Neutrophil (primary cell): ENCODE results near the gene ISOC2.
"Not testable (repeated sequence)": the region's sequence is repeated elsewhere in the genome, so short reads cannot be mapped to it uniquely, and the experiment has no call there.

ENCODE experiments used
- H3K27ac ChIP-seq: fragments of 200-600 bp; sonication (generic); 2 replicates; pipeline ENCODE4 v1.5.1; 2016; ENCODE audit warnings: mild to moderate bottlenecking, moderate library complexity
- H3K27me3 ChIP-seq: fragments of 200-600 bp; sonication (generic); 2 replicates; pipeline ENCODE4 v1.6.0; 2016; ENCODE audit warnings: mild to moderate bottlenecking
- H3K36me3 ChIP-seq: fragments of 200-600 bp; sonication (generic); 2 replicates; pipeline ENCODE4 v1.5.1; 2017
- H3K4me1 ChIP-seq, 2 experiments: fragments of 200-600 bp in 1 of 2; sonication (generic) in 1 of 2; 1 replicate in 1 of 2; 2 replicates in 1 of 2; pipeline versions ENCODE4 v1.5.1 to v1.6.1; 2013 to 2016; ENCODE audit warnings: low read depth in 1 of 2, low read length in 1 of 2, mild to moderate bottlenecking in 1 of 2, moderate library complexity in 1 of 2; ENCODE audit not compliant: control insufficient read depth in 1 of 2, insufficient read depth in 1 of 2
- H3K4me3 ChIP-seq, 2 experiments: fragments of 200-600 bp in 1 of 2; sonication (generic) in 1 of 2; 1 replicate in 1 of 2; 2 replicates in 1 of 2; pipeline ENCODE4 v1.5.1; 2013 to 2016; ENCODE audit warnings: low read depth in 1 of 2, low read length in 1 of 2, mild to moderate bottlenecking in 1 of 2, moderate library complexity in 1 of 2
- H3K9me3 ChIP-seq: fragments of 200-600 bp; sonication (generic); 2 replicates; pipeline ENCODE4 v1.5.1; 2016
- TF ChIP-seq, protein P1 (sequence below): fragments of 200-600 bp; sonication (generic); IDR thresholded peaks from 2 replicates; pipeline ENCODE4 v1.5.1; 2016; ENCODE audit warnings: antibody characterized with exemption

ISOC2 gene

DNA sequence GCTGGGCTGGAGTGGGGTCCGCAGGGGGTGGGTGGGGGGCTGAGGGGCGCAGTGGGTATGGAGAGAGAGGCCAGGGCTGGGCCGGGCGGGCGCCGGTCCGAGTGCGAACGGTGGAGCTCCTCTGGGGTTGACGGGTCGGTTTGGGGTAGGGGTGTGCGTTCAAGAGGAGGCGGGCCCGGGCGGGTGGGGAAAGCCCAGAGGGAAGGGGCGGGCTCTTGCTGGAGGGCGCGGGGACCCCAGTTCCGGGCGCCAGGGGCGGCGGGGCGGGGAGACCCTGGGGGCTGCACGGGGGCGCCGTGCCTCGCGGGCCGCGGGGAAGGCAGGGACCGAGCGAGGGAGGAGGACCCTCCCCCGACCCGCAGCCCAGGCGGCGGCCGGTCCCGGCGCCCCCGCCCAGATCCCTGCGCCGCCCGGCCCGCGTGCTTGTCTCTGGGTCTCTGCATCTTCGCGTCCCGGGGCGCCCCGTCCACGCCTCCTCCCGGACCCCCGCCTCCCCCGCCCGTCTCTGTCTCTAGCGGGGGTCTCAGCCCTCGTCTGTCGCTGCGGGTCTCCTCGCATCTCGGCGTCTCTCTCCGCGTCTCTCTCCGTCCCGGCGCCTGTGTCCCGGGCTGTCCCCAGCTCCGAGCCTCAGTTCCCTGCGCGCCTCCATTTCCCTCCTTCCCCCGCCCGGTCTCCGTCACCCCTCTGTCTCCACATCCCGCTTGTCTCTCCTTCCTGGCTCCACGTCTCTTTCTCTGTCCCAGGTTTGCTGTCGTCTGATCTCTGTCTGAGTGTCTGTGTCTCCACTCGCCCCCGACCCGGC is 10.1 kb downstream of the ISOC2 start:
- H3K36me3 ChIP-seq: no peaks in the 10 kb centered on the region
- H3K9me3 ChIP-seq: no peaks in the 10 kb centered on the region
- H3K27ac ChIP-seq: no peak overlapping the region
- no peaks in the 10 kb centered on the region for H3K4me1 ChIP-seq
- TF ChIP-seq, protein P1, sequence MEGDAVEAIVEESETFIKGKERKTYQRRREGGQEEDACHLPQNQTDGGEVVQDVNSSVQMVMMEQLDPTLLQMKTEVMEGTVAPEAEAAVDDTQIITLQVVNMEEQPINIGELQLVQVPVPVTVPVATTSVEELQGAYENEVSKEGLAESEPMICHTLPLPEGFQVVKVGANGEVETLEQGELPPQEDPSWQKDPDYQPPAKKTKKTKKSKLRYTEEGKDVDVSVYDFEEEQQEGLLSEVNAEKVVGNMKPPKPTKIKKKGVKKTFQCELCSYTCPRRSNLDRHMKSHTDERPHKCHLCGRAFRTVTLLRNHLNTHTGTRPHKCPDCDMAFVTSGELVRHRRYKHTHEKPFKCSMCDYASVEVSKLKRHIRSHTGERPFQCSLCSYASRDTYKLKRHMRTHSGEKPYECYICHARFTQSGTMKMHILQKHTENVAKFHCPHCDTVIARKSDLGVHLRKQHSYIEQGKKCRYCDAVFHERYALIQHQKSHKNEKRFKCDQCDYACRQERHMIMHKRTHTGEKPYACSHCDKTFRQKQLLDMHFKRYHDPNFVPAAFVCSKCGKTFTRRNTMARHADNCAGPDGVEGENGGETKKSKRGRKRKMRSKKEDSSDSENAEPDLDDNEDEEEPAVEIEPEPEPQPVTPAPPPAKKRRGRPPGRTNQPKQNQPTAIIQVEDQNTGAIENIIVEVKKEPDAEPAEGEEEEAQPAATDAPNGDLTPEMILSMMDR: no peak
- peaks cover 75% of the 10 kb centered on the region for H3K27me3 ChIP-seq
- no peak overlapping the region for H3K4me3 ChIP-seq

DNA sequence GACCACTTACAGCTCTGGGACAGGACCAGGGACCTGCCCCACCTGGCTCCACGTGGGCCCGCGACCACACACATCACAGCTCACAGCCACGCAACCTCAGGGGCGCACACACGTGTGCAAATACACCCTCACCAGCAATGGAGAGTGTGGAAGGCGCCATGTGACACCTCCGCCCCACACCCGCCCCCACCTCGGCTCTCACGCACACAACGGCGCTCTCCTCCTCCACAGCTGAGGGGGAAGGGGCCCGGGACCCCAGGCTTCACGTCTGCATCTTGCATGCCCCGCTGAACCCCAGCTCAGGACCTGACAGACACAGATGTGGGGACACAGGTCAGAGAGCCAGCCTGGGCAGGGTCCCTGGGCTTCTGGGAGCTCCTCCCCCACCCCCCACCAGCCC is 12.0 kb downstream of the ISOC2 start:
- no peak overlapping the region for H3K4me3 ChIP-seq
- no peaks in the 10 kb centered on the region for H3K36me3 ChIP-seq
- TF ChIP-seq, protein P1: no peak
- H3K9me3 ChIP-seq: no peaks in the 10 kb centered on the region
- H3K4me1 ChIP-seq: no peaks in the 10 kb centered on the region
- H3K27me3 ChIP-seq: peaks cover 93% of the 10 kb centered on the region
- no peak overlapping the region for H3K27ac ChIP-seq

DNA sequence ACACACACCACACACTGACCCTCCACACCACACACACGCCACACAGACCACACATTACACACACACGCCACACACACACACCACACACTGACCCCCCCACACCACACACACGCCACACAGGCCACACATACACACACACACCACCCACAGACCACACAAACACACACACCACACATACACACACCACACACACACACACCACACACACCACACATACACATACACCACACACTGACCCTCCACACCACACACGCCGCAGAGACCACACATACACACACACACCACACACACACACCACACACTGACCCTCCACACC is 13.3 kb downstream of the ISOC2 start:
- peaks cover 94% of the 10 kb centered on the region for H3K27me3 ChIP-seq
- H3K4me1 ChIP-seq, H3K27ac ChIP-seq, H3K36me3 ChIP-seq, H3K4me3 ChIP-seq, H3K9me3 ChIP-seq: not testable (repeated sequence)

DNA sequence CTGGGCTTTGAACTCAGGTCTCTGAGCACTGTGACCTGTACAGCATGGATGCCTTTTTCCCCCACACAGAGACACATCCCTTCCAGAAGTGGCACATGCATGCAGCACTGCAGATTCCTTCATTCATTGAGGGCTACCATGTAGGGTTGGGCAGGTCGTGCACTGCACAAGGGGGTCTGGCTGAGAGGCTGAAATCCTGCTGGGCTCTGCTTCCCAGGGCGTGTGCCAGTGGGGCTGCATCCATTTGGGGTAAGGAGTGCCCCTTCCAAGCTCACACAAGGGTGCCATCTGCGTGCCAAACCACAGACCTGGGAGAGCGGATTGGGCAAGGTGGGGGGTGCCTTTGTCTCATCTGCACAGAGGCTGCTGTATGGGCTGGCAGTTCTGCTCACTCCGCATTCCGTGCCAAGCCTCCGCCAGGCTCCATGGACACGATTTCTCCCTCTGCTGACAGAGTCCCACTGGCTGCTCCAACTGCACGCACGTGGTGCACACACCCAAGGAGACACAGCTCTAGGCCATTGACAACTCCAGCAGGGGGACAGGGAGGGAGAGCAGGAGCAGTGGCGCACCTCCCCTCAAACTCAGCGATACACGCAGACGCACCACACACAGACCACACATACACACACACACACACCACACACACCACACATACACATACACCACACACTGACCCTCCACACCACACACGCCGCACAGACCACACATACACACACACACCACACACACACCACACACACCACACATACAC is 13.8 kb downstream of the ISOC2 start:
- Histone ChIP-seq H3K4me3 (no peak overlapping the region), H3K27ac (no peak overlapping the region), H3K4me1 (no peaks in the 10 kb centered on the region), H3K27me3 (peaks cover 94% of the 10 kb centered on the region), H3K9me3 (no peaks in the 10 kb centered on the region), H3K36me3 (no peaks in the 10 kb centered on the region)
- TF ChIP-seq, protein P1: no peak

DNA sequence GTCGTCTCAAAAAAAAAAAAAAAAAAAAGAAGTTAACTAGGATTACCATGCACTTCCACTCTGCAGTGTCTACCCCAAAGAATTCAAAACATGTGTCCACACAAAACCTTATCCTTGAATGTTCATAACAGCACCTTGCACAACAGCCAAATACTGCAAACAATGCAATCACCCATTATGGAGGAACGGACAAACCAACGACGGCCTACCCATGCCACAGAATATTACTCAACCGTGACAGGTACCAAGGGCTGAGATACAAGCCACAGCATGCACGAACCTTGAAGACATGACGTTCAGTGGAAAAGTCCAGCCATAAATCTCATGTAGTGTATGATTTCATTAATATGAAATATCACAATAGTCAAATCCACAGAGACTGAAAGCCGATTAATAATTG is 15.4 kb downstream of the ISOC2 start:
- peaks cover 94% of the 10 kb centered on the region for H3K27me3 ChIP-seq

More for the DNA sequence above, 15.4 kb downstream of the ISOC2 start:
- no peak overlapping the region for H3K4me3 ChIP-seq
- TF ChIP-seq, protein P1: no peak
- H3K27ac ChIP-seq: no peak overlapping the region
- H3K4me1 ChIP-seq: no peaks in the 10 kb centered on the region
- no peaks in the 10 kb centered on the region for H3K36me3 ChIP-seq
- H3K9me3 ChIP-seq: no peaks in the 10 kb centered on the region
